Measurements from ENCODE around the gene DKC1.
"Not testable (repeated sequence)": the region's sequence is repeated elsewhere in the genome, so short reads cannot be mapped to it uniquely, and the experiment has no call there.

The DKC1 gene

GRCh38 chrX:154822029-154822428 is 59.4 kb downstream of the DKC1 start:
- no peak for DNase-seq

GRCh38 chrX:154824638-154825037 is 62.0 kb downstream of the DKC1 start:
- no peak for DNase-seq

GRCh38 chrX:154825586-154825985 is 62.9 kb downstream of the DKC1 start:
- DNase-seq: not testable (repeated sequence)

Measured in EL (cell line).